Spleen (tissue), 7 donors: ENCODE results near the gene RPL15.

Source experiments
- CTCF ChIP-seq, 11 experiments: fragments of 200-600 bp in 7 of 11; fragments of 450-650 bp in 4 of 11; sonication (generic) in 4 of 11; IDR thresholded peaks in 8 of 11; conservative IDR thresholded peaks in 3 of 11; 1 replicate in 7 of 11; 2 replicates in 4 of 11; pipeline versions ENCODE4 v1.4.0 to v1.8.0; 2016 to 2021; ENCODE audit warnings: antibody characterized with exemption in 11 of 11, inconsistent platforms in 4 of 11, mild to moderate bottlenecking in 1 of 11
- POLR2A ChIP-seq, 3 donors: fragments of 450-650 bp; IDR thresholded peaks; one replicate each; pipeline ENCODE4 v1.5.1; 2017; ENCODE audit warnings: antibody characterized with exemption in 3 of 3, mild to moderate bottlenecking in 1 of 3
- POLR2AphosphoS5 ChIP-seq, 3 donors: sonication (generic); formaldehyde crosslinking; IDR thresholded peaks; one replicate each; pipeline ENCODE4 v1.5.1; 2017; ENCODE audit warnings: antibody characterized with exemption in 3 of 3
- donor health status: DM: no; HTN: no; CAD: no; lungs with moderate emphysema.
- donor health status: DM: no; HTN: no; CAD: no.
- donor health status: DM: no; HTN: no; CAD: no.

GRCh38 chr3:23945663-23945912 is 28.7 kb downstream of the RPL15 start:
- TF ChIP-seq POLR2A (IDR thresholded peaks at IDR 0.05) (no peak), CTCF (IDR thresholded peaks at IDR 0.05 in 8 of 11, conservative IDR thresholded peaks at IDR 0.05 in 3 of 11) (no peak), POLR2AphosphoS5 (IDR thresholded peaks at IDR 0.05) (no peak)
